Measurements from ENCODE around the gene ANK3. TPM values are rescaled to one million over a fixed set of nuclear protein-coding genes. Genes with fewer than 3 reads are reported as not detected.

The ANK3 gene
- total and polyA plus RNA-seq, 8 donors: 3.3 to 28.5 (median 17.3) TPM

DNA sequence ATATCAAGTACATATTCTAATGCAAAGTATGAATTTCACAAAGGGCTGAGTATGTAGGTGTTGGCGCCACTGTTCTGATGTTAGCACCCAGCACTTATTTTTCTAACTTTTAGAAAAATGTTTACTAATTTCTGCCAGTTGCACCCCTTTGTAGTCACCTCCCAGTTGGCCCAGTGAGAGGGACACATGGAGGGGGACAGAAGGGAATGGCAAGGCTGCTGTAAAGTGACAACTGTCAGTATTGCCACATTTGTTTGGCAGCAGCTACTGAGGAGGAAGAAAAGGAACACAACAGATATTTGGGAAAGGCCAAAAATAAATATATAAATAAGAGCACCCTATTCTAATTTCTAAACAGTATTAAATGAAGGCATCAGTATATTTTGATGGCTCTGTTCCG lies 57.3 kb downstream of the ANK3 start:
- ATAC-seq (no peak), DNase-seq (no peak), FAIRE-seq (no peak)
- intact Hi-C loops (cut with DNase I): no loop called here
- H3K36me3 ChIP-seq: no peaks in the 10 kb centered on the region
- H3K9me3 ChIP-seq: no peaks in the 10 kb centered on the region
- WGBS, 2 donors: 80 to 98% methylated on average over 2 of the region's 2 CpGs
- H3K27ac ChIP-seq: no peak overlapping the region
- no peak overlapping the region for H3K4me3 ChIP-seq
- H3K4me1 ChIP-seq: peaks cover 0 to 4% (median 0%) of the 10 kb centered on the region in 3 donors
- TF ChIP-seq, protein P1, sequence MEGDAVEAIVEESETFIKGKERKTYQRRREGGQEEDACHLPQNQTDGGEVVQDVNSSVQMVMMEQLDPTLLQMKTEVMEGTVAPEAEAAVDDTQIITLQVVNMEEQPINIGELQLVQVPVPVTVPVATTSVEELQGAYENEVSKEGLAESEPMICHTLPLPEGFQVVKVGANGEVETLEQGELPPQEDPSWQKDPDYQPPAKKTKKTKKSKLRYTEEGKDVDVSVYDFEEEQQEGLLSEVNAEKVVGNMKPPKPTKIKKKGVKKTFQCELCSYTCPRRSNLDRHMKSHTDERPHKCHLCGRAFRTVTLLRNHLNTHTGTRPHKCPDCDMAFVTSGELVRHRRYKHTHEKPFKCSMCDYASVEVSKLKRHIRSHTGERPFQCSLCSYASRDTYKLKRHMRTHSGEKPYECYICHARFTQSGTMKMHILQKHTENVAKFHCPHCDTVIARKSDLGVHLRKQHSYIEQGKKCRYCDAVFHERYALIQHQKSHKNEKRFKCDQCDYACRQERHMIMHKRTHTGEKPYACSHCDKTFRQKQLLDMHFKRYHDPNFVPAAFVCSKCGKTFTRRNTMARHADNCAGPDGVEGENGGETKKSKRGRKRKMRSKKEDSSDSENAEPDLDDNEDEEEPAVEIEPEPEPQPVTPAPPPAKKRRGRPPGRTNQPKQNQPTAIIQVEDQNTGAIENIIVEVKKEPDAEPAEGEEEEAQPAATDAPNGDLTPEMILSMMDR (IDR thresholded peaks at IDR 0.05): no peak
- H3K27me3 ChIP-seq: no peaks in the 10 kb centered on the region

DNA sequence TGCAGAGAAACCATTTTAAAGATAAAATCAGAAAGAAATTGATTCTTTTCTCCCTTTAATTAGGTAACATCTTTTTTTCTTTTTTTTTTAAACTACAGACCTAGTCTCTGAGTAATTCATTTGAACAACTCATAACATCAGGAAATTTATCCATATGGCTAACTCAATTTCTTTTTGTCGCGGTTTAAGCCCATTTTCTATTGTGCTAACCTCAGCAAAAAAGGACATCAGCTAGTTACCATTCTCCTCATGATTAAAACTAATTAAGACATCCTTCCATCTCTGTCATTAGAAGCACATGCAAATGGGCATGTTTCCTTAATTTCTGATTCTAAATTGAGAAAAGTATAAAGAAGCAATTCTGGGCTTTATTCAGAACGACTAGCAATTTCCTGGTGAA lies 57.8 kb downstream of the ANK3 start:
- Histone ChIP-seq H3K4me1 (peaks cover 0 to 4% (median 0%) of the 10 kb centered on the region in 3 donors), H3K9me3 (no peaks in the 10 kb centered on the region), H3K27me3 (no peaks in the 10 kb centered on the region), H3K4me3 (no peak overlapping the region), H3K27ac (no peak overlapping the region), H3K36me3 (no peaks in the 10 kb centered on the region)
- TF ChIP-seq, protein P1 (IDR thresholded peaks at IDR 0.05): no peak
- no peak for FAIRE-seq
- ATAC-seq: no peak
- 95% methylated on average over 3 of the region's 3 CpGs for WGBS, 2 donors
- no peak for DNase-seq
- intact Hi-C loops (cut with DNase I): no loop called here

DNA sequence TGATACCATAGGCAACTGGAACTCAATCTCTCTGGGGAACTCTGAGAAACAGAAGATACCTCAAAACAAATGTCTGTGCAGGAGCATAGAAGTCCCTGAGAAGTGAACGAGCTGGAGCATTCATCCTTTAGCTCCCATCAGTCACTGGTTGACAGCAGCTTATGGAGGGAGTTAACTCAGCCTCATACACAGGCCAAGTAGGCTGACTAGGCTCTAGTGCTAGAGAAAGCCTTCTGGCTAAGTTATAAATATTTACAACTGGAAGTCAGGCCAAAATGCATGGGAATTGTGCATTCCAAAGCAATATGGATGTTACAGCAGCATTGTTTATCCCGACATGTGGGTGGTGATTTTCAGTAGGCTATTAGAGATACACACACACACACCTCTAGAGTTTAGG lies 66.5 kb downstream of the ANK3 start:
- TF ChIP-seq, protein P1 (IDR thresholded peaks at IDR 0.05): no peak
- no peaks in the 10 kb centered on the region for H3K9me3 ChIP-seq
- no peaks in the 10 kb centered on the region for H3K4me1 ChIP-seq
- no peak for ATAC-seq
- no peak for FAIRE-seq
- H3K4me3 ChIP-seq: no peak overlapping the region
- no peak overlapping the region for H3K27ac ChIP-seq
- H3K36me3 ChIP-seq: no peaks in the 10 kb centered on the region
- no peaks in the 10 kb centered on the region for H3K27me3 ChIP-seq
- DNase-seq: no peak
- intact Hi-C loops (cut with DNase I): no loop called here
- 72 to 87% methylated on average over 2 of the region's 2 CpGs for WGBS, 2 donors

DNA sequence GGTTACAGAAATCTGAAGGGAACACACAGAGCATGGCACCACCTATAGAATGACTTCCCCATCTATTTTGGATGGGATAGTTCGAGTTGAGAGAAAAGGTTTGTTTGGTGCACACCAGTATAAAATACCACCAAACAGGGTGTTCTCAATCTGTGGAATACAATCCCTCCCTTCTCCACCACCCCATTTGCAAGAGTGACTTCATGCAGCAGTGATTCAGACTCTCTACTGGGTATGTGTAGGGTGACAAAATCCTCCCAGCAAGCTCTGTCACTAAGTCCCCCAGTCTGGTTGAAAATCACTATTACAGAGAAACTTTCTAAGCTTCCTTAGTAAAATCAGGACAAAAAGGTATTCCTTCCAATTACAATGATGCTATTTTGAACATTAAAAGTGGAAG lies 69.0 kb downstream of the ANK3 start:
- ATAC-seq (no peak), DNase-seq (no peak), FAIRE-seq (no peak)
- intact Hi-C loops (cut with DNase I): no loop called here
- Histone ChIP-seq H3K9me3 (no peaks in the 10 kb centered on the region), H3K27me3 (no peaks in the 10 kb centered on the region), H3K36me3 (no peaks in the 10 kb centered on the region), H3K27ac (no peak overlapping the region), H3K4me1 (no peaks in the 10 kb centered on the region), H3K4me3 (no peak overlapping the region)
- TF ChIP-seq, protein P1 (IDR thresholded peaks at IDR 0.05): no peak
- 85 to 88% methylated on average over 1 of the region's 1 CpG for WGBS, 2 donors

DNA sequence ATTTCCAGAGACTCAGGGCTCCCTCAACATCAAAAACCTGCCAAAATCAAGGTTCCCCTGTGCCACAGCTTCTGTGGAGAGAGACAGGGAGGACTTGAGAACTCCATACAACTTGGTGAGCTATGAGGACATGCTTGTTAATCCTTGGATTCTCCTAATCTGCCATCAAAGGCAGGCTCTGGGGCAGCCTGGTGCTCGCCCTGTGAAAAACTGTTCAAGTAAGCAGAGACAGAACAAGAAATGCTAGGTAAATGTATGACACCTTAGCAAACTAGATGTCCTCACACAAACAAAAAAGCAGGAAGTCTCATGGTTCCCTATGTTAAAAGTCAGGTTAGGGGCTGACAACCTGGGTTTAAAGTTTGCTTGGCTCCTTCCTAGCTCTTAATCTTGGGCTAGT lies 73.6 kb downstream of the ANK3 start:
- Histone ChIP-seq H3K9me3 (no peaks in the 10 kb centered on the region), H3K4me1 (peaks cover 0 to 10% (median 9%) of the 10 kb centered on the region in 3 donors), H3K27me3 (no peaks in the 10 kb centered on the region), H3K27ac (no peak overlapping the region), H3K4me3 (no peak overlapping the region), H3K36me3 (no peaks in the 10 kb centered on the region)
- DNase-seq (no peak), FAIRE-seq (no peak), ATAC-seq (no peak)
- whole genome bisulfite sequencing, 2 donors: 94 to 96% methylated on average over 1 of the region's 1 CpG
- TF ChIP-seq, protein P1 (IDR thresholded peaks at IDR 0.05): no peak
- intact Hi-C loops (cut with DNase I): no loop called here

Measured in pancreas (tissue), 10 donors.